Superior temporal gyrus (tissue), 1 donor: ENCODE results near the gene ARL3.
"Not testable (repeated sequence)": the region's sequence is repeated elsewhere in the genome, so short reads cannot be mapped to it uniquely, and the experiment has no call there.

ENCODE experiments used
- DNase-seq: peaks from one replicate; pipeline ENCODE4 v3.0.0-alpha.2; 2016; ENCODE audit errors: extremely low spot score

ARL3 gene

DNA sequence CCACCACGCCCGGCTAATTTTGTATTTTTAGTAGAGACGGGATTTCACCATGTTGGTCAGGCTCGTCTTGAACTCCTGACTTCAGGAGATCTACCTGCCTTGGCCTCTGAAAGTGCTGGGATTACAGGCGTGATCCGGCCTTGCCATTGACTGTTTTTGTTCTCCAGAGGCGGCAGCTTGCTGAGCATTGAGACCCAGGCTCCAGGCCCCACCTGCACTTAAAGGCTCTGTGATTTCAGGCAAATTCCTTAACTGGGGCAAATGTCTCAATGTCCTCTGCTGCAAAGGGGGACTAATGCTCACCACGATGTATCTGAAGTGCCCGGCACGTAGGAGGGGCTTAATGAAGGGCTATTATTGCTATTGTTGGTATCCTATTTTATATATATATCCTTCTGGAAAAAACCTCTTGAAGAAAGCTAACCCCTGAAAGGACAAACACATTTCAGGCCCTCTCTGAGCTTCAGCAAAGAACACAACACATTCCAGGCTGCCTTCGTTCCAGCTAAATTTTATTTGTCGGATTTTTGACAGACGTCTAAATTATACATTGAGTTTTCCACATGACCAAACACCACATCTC is 40.9 kb downstream of the ARL3 start:
- DNase-seq: peak; percentile 42

DNA sequence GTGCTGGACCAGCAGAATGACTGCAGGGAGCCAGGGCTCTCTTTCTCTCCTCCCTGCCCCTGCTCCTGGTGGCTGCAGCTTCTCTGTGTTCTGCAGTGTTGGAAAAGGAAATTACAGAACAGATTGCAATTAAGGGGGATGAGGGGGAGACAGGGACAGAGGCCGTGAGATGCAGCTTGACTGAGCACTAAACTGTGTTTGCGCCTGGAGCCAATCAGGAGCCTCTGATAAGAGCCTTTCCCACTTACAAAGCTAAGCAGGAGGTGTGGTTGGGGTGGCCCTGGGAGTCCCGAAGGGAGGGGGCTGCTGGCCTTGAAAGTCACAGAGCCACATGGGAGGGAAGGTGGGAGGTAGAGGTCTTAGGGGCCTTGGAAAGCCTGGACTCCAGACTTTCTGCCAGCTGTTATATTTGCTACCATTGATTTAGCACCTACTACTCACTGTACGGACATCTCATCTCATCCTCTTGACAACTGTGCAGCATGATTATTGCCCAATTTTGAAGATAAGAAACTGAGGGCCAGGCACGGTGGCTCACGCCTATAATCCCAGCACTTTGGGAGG is 43.2 kb downstream of the ARL3 start:
- no peak for DNase-seq

DNA sequence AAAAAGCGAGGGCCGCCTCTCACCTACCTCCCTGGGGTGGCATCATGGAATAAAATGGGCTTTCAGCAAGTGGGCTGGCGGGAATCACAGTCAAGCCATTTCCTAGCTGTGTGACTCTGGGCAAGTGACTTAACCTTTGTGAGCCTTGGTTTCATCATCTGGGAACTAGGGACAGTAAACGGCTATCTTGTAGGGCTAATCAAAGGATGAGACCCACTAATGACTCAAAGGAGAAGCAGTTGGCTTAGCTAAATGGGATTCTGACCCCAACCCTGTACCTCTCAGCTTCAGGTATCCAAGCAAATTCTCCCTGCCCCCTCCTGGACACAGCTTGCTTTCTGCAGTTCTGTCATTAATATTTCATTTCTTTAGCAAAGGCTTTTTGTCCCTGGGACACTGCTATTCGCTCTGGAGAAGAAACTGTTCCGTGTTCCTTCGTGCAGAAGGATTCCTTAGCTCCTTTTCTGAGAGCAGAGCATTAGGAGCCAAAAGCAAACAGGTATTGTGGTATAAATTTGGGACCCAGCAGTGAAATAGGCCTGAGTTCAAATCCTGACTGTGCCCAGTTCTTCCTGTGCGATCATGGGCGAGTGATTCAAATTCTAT is 44.0 kb downstream of the ARL3 start:
- no peak for DNase-seq

DNA sequence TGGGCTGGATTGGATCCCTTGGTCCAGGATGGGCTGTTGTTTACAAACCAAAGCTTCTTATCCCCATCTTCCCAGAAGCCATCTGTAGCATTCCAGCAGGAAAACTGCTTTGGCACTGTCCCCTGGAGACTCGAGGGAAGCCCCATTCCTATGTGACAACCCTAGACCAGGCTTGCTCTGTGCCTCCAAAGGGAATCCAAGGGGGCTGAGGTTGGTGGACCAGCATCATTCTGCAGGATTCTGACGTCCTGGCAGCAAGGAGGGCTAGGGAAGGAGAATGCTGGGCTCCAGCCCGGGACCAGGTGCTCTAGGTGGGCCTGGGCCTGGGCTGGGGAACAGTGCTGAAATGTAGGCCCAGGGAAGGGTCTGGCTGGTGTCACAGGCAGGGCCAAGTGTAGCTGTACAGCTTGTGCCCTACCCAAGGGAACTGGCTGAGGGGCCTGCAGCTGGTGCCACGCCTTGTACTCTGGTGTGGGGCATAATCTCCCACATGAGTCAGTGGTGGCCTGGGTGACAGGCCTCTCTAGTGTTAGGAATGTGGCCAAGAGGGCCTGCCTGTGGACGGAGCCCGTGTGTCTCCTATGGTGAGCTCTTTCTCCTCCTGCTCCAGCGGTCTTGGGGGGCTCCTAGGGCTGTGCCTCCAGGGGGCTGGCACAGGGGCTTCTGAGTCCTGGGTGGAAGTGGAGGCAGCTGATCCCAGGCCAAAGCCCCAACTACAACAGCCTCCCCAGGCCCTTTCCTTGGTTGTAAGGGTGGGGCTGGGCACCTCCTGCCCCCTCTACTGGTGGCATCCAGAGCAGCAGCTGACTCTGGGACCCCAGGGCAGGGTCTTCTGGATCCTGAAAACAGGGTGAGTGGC is 44.8 kb downstream of the ARL3 start:
- DNase-seq: no peak

DNA sequence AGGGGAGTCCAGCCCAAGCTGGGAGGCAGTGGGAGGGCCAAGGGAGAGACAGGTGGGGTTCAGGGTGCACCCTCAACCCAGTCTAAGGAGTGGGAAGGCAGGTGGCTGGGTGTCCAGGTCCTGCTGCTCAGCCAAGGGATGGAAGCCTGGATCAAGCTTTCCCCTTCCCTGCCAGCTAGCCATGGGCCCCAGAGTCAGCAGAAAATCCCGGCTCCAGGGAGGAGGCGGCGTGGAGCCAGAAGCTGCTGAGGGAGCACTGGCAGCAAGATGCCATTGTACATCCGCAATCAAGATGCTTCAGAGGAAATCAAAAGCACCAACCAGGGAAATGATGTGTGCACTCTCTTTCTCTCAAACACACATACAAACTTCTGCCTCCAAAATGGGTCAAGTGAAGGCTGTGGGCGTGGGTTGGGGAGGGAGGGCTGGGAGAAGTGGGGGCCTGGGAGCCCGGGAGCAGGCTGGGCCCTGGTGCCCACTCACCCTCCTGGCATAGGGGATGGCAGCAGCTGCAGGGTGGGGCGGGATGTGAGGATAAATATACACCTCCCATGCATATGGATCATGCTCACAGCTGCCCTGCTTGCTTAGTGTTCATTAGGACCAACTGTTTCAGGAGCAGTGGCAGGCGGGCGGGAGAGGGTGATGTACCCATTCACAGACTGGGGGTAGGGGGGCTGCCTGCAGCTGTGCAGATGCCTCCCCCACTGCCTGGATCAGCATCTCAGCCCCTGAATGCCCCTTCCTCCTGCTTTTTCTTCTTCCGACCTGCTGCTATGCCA is 45.7 kb downstream of the ARL3 start:
- DNase-seq: peak; percentile 45

DNA sequence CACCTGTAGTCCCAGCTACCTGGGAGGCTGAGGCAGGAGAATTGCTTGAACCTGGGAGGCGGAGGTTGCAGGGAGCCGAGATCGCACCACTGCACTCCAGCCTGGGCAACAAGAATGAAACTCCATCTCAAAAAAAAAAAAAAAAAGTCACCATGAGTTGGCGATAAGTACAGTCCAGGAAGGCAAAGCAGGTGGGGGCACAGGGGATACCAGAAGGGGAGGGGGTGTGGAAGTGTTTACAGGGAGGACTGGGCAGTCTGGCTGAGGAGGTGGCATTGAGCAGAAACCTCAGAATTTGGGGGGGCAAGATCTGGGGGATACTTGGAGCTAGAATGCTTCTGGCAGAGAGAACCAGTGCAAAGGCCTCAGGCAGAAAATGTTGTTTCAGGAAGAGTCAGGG is 46.8 kb downstream of the ARL3 start:
- not testable (repeated sequence) for DNase-seq

DNA sequence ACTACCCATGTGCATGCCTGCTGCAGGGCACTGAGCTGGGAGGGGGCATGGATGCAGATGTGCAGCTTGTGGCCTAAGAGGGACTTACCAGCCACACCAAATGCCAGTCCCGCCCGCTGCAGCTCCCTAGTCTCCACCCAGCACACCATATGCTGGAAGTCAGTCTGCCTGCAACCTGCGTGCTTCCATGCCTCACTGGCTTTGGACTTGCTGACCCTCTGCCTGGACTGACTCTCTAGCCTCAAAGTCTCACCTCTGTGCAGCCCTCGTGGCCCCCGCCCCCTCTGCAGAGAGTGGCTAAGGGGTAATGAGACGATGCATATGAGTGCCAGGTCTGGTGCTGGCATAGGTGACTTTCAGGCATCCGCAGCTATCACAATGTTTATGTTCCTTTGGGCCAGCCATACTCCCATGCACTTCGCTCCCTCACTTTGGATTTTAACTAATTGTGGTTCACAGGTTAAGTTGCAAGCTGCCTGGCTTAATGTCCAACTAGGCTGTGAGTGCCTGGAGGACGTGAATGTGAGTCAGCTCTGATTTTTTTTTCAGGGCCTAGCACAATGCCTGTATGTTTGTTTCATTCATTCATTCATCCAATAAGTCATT is 48.2 kb downstream of the ARL3 start:
- DNase-seq: no peak

DNA sequence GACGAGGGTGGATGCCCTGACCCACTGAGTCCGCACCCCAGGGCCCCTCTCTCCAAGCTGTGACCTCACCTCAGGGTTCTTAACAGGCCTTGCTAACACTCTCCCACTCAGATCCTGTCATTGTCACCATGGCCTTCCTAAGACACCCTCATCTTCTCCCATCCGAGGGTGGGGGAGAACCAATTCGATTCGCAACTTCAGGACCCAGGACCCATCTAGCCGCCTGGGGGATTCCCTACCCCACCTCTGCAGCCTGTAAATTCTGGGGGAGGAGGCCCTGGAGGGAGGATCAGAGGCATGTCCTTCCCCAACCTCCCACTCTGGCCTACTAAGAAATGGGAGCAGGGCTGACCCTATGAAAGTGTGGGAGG is 52.6 kb downstream of the ARL3 start:
- no peak for DNase-seq

DNA sequence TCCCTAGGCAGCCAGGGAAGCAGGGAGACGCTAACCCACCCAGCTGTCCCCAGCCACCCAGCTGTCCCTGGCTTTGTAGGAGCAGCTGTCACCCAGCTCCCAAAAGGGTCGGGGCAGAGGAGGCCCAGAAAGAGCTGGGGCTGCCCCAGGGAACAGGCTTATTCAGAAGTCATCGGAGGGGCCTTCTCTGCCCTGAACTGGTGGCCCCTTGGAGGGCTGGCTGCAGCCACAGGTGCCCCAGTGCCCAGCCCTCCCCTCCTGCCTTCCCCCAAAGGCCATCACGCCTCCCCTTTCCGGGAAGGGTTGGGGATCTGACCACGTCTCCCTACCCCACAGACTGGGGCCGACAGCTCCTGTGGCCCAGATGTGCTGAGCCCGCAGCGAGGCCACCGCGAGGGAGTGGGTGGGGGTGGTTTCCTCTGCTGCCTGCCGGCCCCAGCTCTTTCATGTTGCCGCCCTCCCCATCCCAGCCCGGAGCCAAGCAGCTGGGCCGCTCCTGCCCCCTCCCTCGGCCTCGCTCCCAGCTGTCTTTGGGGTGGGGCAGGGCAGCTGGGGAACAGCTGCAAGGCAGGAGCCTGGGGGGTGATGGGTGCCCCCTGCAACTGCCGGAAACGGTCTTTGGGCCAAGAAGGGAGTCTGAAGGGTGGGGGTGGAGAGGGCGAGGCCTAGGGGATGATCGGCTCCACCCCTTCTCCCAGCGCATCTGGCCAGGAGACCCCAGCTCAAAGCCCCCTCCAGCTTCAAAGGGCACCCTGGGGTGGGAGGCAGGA is 53.1 kb downstream of the ARL3 start:
- no peak for DNase-seq

DNA sequence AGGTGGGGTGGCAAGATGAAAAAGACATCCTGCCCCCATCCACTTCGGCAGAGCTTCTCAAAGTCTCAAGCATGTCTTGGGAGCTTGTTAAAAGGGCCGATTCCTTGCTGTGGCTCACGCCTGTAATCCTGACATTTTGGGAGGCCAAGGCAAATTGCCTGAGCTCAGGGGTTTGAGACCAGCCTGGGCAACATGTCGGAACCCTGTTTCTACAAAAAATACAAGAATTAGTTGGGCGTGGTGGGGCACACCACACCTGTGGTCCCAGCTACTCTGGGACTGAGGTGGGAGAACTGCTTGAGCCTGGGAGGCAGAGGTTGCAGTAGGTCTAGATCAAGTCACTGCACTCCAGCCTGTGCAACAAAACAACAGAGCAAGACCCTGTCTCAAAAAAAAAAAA is 55.4 kb downstream of the ARL3 start:
- no peak for DNase-seq

DNA sequence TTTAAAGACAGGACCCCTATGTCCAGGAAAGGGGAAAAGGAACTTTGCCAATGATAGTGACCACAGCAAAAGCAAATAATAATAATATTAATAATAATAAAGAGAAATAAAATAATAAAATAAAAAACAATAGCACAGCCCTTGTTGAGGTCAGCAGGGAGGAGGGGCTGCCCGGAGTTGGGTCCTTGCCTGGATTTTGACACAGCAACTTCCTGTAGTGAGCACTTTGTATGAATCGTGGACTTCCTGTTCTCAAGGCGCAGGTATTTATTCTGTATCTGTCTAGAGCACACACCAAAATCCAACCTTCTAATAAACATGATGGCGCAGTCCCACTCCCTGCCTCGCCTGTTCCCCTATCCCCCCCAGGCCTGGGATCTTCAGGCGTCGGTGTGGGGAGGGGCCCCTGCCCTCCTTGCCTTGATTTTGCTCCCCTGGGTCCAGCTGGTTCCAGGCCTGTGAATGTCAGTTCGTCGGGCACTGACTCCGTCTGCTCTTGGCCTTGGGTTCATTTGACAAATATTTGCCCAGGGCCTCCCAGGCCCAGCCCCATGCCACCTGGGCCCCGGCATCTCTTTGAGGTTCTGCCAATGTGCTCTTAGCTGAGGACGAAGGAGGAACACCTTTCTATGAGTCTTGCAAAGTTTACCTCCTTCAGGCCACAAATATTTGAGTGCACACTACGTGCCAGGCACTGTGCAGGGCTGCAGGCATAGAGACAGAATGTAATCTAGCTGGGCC is 56.0 kb downstream of the ARL3 start:
- DNase-seq: no peak

DNA sequence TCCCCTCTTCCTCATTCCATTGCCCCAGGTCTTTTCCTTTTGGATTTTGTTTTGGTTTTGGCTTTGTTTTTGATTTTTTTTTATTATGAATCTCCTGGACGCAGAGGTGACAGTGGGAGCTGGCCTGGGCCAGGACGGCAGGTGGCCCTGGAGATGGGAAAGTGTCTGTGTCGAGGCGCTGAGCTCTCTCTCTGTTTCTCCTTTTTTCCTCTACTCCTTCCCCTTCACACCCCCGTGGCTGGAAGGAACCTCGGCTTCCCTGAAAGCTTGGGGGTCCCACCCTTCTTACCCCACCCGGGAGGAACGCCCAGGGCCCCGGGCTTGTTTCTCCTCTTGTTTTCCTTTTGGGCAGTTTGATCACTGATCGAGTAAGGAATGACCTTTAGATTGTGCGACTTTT is 56.7 kb downstream of the ARL3 start:
- no peak for DNase-seq

DNA sequence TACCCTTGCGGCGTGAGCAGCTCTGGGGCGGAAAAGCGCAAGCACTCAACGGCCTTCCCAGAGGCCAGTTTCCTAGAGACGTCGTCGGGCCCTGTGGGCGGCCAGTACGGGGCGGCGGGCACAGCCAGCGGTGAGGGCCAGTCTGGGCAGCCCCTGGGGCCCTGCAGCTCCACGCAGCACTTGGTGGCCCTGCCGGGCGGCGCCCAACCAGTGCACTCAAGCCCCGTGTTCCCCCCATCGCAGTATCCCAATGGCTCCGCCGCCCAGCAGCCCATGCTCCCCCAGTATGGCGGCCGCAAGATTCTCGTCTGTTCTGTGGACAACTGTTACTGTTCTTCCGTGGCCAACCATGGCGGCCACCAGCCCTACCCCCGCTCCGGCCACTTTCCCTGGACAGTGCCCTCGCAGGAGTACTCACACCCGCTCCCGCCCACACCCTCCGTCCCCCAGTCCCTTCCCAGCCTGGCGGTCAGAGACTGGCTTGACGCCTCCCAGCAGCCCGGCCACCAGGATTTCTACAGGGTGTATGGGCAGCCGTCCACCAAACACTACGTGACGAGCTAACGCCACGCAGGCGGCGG is 57.3 kb downstream of the ARL3 start:
- DNase-seq: no peak

DNA sequence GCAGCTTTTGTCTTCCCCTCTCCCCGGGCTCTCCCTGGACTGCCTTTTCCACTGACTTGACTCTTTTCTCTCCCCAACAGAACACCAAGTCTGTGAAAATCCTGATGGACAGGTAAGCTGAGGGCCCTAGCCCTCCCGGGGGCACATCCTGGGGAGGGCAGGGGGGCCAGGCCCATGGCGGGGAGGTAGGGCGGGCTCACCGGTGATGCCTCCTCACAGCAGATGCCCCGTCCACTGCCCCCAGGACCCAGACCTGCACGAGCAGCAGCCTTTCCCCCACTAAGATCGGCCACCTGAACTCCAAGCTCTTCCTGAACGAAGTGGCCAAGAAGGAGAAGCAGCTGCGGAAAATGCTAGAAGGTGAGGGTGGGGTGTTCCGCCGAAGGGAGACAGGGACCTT is 58.2 kb downstream of the ARL3 start:
- no peak for DNase-seq

DNA sequence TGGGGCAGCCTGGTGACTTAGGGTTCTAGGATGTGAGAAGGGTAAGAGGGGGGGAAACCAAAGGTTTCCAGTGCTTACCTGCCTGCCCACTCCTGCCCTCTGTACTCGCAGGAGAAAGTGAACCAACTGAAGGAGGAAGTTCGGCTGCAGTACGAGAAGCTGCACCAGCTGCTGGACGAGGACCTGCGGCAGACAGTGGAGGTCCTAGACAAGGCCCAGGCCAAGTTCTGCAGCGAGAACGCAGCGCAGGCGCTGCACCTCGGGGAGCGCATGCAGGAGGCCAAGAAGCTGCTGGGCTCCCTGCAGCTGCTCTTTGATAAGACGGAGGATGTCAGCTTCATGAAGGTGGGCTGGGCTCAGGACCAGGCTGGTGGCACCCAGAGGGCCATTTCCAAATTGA is 59.2 kb downstream of the ARL3 start:
- DNase-seq: no peak

DNA sequence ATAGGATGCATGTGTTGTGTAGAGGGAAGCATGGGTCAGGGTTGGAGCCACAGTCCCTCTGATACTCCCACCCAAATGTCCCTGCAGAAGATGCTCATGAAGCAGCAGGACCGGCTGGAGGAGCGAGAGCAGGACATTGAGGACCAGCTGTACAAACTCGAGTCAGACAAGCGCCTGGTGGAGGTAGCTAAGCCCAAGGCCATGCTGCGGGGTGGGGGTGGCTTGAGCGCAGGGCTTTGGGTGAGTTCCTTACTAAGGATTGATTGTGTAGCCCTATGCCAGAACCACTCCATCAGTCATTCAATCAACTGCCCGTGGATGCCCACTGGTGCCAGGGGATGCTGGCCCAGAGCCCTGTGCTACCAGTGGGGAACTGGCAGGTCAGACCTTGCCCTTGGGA is 59.6 kb downstream of the ARL3 start:
- no peak for DNase-seq

DNA sequence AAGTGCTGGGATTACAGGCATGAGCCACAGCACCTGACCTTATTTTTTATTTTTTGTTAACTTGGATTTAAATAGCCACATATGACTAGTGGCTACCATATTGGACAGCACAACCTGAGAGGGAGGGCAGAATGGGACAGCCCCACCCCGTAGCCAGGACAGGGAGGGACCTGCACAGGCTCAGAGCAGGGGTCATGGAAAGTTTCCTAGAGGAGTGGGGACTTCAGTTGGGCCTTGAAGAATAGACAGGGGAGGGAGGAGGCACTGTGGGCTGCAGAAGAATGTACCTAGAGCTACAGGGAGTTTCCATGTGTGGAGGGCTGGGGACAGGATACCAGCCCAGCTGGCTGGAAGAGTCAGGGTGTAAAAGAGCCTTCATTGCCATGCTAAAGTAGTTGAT is 61.1 kb downstream of the ARL3 start:
- no peak for DNase-seq

DNA sequence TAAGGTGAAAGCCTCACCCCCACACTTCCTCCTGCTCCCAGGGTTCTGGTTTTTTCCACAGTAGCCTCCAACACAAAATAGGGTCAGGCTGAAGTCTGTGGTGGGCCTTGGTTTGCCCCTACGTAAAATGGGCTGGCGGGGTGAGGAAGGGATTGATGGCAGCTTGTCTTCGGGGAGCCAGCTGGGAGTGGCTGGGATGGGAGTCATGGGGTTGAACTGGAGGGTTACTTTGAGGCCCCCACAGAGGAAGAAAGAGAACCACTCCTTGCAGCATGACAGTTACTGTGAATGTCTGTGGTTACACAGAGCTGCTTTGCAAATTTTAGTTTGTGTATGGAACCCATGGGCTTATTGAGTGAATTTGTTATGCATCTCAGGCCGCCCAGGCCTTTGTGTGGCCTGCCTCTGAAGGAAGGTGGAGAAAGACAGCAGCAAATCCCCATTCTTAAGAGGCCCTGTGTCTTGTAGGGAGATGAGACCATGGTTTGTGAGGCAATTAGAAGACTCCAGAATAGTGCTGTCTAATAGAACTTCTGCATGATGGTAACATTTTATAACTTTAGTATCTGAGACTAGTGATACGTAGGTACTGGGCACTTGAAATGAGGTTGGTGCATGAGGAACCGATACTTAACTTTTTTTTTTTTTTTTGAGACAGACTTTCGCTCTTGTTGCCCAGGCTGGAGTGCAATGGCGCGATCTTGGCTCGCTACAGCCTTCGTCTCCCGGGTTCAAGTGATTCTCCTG is 61.9 kb downstream of the ARL3 start:
- no peak for DNase-seq
